HepG2 (cell line): ENCODE measurements around the gene PKLR. TPM values are rescaled to one million over a fixed set of nuclear protein-coding genes. Genes with fewer than 3 reads are reported as not detected.

Experiments used
- ARID3A ChIP-seq: IDR thresholded peaks from 2 replicates; pipeline ENCODE4 v1.6.1; 2012; ENCODE audit warnings: low read depth, low read length, improper control_type of control experiment
- CEBPZ ChIP-seq: IDR thresholded peaks from 2 replicates; pipeline ENCODE4 v1.6.1; 2012; ENCODE audit warnings: low read length, improper control_type of control experiment
- CERS6 ChIP-seq: sonication (generic); formaldehyde crosslinking; IDR thresholded peaks from 2 replicates; pipeline ENCODE4 v1.5.0; 2020; ENCODE audit warnings: missing genetic modification reagents
- HNF4G ChIP-seq, 2 experiments: sonication (generic) in 1 of 2; formaldehyde crosslinking in 1 of 2; IDR thresholded peaks; 2 replicates each; pipeline versions ENCODE4 v1.4.0 to v1.6.1; 2011 to 2020; ENCODE audit warnings: borderline replicate concordance in 2 of 2, low read depth in 2 of 2, mild to moderate bottlenecking in 2 of 2, low read length in 1 of 2, missing genetic modification reagents in 1 of 2, moderate library complexity in 1 of 2
- HOXD1 ChIP-seq: sonication (generic); formaldehyde crosslinking; IDR thresholded peaks from 2 replicates; pipeline ENCODE4 v1.5.0; 2020; ENCODE audit warnings: missing genetic modification reagents
- NCOA1 ChIP-seq: sonication (generic); formaldehyde crosslinking; IDR thresholded peaks from 2 replicates; pipeline ENCODE4 v1.9.0; 2021; ENCODE audit warnings: missing genetic modification reagents
- SAP130 ChIP-seq: IDR thresholded peaks from 2 replicates; pipeline ENCODE4 v1.6.1; 2016; ENCODE audit warnings: low read depth
- TEF ChIP-seq: sonication (generic); formaldehyde crosslinking; IDR thresholded peaks from 2 replicates; pipeline ENCODE4 v1.5.0; 2020; ENCODE audit warnings: missing genetic modification reagents
- THAP11 ChIP-seq: IDR thresholded peaks from 2 replicates; pipeline ENCODE4 v1.6.1; 2016; ENCODE audit warnings: missing biosample characterization, missing genetic modification reagents
- ZBTB37 ChIP-seq: sonication (generic); formaldehyde crosslinking; IDR thresholded peaks from 2 replicates; pipeline ENCODE4 v1.4.0; 2020; ENCODE audit warnings: mild to moderate bottlenecking, missing genetic modification reagents
- ZNF180 ChIP-seq: sonication (generic); formaldehyde crosslinking; IDR thresholded peaks from 2 replicates; pipeline ENCODE4 v1.4.0; 2020; ENCODE audit warnings: low read depth, missing genetic modification reagents, borderline replicate concordance
- ZNF570 ChIP-seq: sonication (generic); formaldehyde crosslinking; IDR thresholded peaks from 2 replicates; pipeline ENCODE4 v1.4.0; 2020; ENCODE audit warnings: mild to moderate bottlenecking, missing genetic modification reagents, borderline replicate concordance
- ZNF577 ChIP-seq: sonication (generic); formaldehyde crosslinking; IDR thresholded peaks from 2 replicates; pipeline ENCODE4 v1.4.0; 2020; ENCODE audit warnings: mild to moderate bottlenecking, low read depth, missing genetic modification reagents, borderline replicate concordance
- ZNF589 ChIP-seq: sonication (generic); formaldehyde crosslinking; conservative IDR thresholded peaks from 2 replicates; pipeline ENCODE4 v1.8.0; 2022; ENCODE audit warnings: mild to moderate bottlenecking, moderate library complexity, missing genetic modification reagents
- ZNF615 ChIP-seq: sonication (generic); formaldehyde crosslinking; IDR thresholded peaks from 2 replicates; pipeline ENCODE4 v1.5.0; 2020; ENCODE audit warnings: mild to moderate bottlenecking, missing genetic modification reagents, borderline replicate concordance
- ZNF652 ChIP-seq: IDR thresholded peaks from 2 replicates; pipeline ENCODE4 v1.6.1; 2016; ENCODE audit warnings: low read depth, borderline replicate concordance
- ZNF776 ChIP-seq: sonication (generic); formaldehyde crosslinking; IDR thresholded peaks from 2 replicates; pipeline ENCODE4 v1.4.0; 2020; ENCODE audit warnings: mild to moderate bottlenecking, missing genetic modification reagents
- ZNF841 ChIP-seq: sonication (generic); formaldehyde crosslinking; IDR thresholded peaks from 2 replicates; pipeline ENCODE4 v1.8.1; 2023; ENCODE audit warnings: missing genetic modification reagents, borderline replicate concordance
- ZXDC ChIP-seq: sonication (generic); formaldehyde crosslinking; IDR thresholded peaks from 2 replicates; pipeline ENCODE4 v1.5.0; 2020; ENCODE audit warnings: mild to moderate bottlenecking, missing genetic modification reagents
- polyA plus RNA-seq, 8 experiments: library from polyadenylated mRNA; depleted of rRNA in 3 of 8; stranded (reverse) in 7 of 8; unstranded in 1 of 8; fragments of >200 nt; fragmentation: Illumina TruSeq in 4 of 8; extraction: Trizol in 4 of 8; gene quantifications; 2 replicates each; pipeline versions ENCODE4 v1.2.1 to v1.2.3, GENCODE V29; 2011 to 2016; ENCODE audit warnings: low read depth in 4 of 8, missing spikeins in 1 of 8, mixed read lengths in 1 of 8; ENCODE audit not compliant: insufficient read depth in 1 of 8
- total RNA-seq, 5 experiments: library from RNA; depleted of rRNA; stranded (reverse); fragments of >200 nt; fragmentation: Illumina TruSeq; extraction: Trizol; gene quantifications; 2 replicates each; pipeline ENCODE4 v1.2.3, GENCODE V29; 2016; ENCODE audit warnings: low read depth in 1 of 5

PKLR gene
- total and polyA plus RNA-seq, 2 of the 13 experiments (the other 11 are each of a cell fraction or from before 2014, with no cell fraction given), result 10.3 to 29.3 TPM

- TF ChIP-seq ARID3A (no peak), CEBPZ (no peak), HNF4G (IDR thresholded peaks at IDR 0.05; ENCODE audit: borderline replicate concordance, low read depth, low read length) (peak; percentile 79), HNF4G (CRISPR knock-in tag; IDR thresholded peaks at IDR 0.05; ENCODE audit: borderline replicate concordance, low read depth) (no peak), TEF (peak; percentile 86), ZXDC (CRISPR knock-in tag) (no peak), ZNF615 (CRISPR knock-in tag) (no peak), ZNF841 (CRISPR knock-in tag) (no peak), ZNF570 (CRISPR knock-in tag) (no peak), ZNF180 (CRISPR knock-in tag) (no peak), CERS6 (CRISPR knock-in tag) (no peak), ZBTB37 (CRISPR knock-in tag) (no peak), ZNF577 (CRISPR knock-in tag) (no peak), NCOA1 (no peak), HOXD1 (CRISPR knock-in tag) (no peak), ZNF589 (no peak), ZNF652 (no peak), THAP11 (CRISPR knock-in tag) (peak; percentile 50; the same call in 1 of the 2 replicates), SAP130 (CRISPR knock-in tag) (peak; percentile 48), ZNF776 (no peak)
Observed at GRCh38 chr1:155286544-155286943, 14.7 kb downstream of the PKLR start (continued).
